Testis (tissue), 2 donors: ENCODE measurements around the gene BCOR.

Experiments used
- CTCF ChIP-seq, 3 experiments: fragments of 450-650 bp in 2 of 3; fragments of 200-600 bp in 1 of 3; sonication (generic) in 1 of 3; IDR thresholded peaks; one replicate each; pipeline ENCODE4 v1.5.1; 2016 to 2019; ENCODE audit warnings: antibody characterized with exemption in 3 of 3, mild to moderate bottlenecking in 2 of 3, moderate library complexity in 1 of 3
- POLR2A ChIP-seq: fragments of 450-650 bp; IDR thresholded peaks from one replicate; pipeline ENCODE4 v1.6.1; 2017; ENCODE audit warnings: antibody characterized with exemption, mild to moderate bottlenecking, moderate library complexity

- TF ChIP-seq CTCF (IDR thresholded peaks at IDR 0.05) (no peak), POLR2A (no peak)
Observed at GRCh38 chrX:40104985-40105834, 7.5 kb upstream of the BCOR start.
